Measurements from ENCODE around the gene HOXD4. TPM values are rescaled to one million over a fixed set of nuclear protein-coding genes. Genes with fewer than 3 reads are reported as not detected.

The HOXD4 gene
- total RNA-seq, 1 donor from 2014 or later: not detected

DNA sequence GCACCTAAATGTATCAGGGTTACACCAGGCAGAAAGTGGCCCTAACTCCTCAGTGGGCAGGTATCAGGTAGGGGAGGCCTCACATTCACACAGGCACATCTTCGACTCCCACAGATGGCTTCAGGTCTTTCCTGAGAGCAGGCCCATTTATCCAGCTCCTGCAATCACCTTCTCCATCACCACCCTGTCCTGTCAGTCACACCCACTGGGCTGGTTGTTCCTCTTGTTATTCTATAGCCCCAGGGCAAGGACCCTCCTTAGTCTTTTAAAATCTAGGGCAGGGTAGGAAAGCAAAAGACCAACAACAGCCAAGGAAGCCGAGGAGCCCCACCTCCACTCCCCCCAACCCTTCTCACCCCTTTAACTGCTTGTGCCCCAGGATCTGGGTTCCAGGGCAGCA, 9.1 kb upstream of the HOXD4 start:
- Mint-ChIP-seq H3K9me3 (ENCODE audit: unreplicated experiment) (peaks cover 19% of the 10 kb centered on the region), H3K4me3 (ENCODE audit: unreplicated experiment) (no peak overlapping the region), H3K4me1 (ENCODE audit: low read depth, unreplicated experiment) (no peaks in the 10 kb centered on the region), H3K36me3 (ENCODE audit: unreplicated experiment) (peaks cover 5% of the 10 kb centered on the region), H3K27ac (ENCODE audit: unreplicated experiment) (no peak overlapping the region), H3K27me3 (ENCODE audit: unreplicated experiment) (peaks cover 37% of the 10 kb centered on the region)
- TF ChIP-seq, protein P1, sequence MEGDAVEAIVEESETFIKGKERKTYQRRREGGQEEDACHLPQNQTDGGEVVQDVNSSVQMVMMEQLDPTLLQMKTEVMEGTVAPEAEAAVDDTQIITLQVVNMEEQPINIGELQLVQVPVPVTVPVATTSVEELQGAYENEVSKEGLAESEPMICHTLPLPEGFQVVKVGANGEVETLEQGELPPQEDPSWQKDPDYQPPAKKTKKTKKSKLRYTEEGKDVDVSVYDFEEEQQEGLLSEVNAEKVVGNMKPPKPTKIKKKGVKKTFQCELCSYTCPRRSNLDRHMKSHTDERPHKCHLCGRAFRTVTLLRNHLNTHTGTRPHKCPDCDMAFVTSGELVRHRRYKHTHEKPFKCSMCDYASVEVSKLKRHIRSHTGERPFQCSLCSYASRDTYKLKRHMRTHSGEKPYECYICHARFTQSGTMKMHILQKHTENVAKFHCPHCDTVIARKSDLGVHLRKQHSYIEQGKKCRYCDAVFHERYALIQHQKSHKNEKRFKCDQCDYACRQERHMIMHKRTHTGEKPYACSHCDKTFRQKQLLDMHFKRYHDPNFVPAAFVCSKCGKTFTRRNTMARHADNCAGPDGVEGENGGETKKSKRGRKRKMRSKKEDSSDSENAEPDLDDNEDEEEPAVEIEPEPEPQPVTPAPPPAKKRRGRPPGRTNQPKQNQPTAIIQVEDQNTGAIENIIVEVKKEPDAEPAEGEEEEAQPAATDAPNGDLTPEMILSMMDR (IDR thresholded peaks at IDR 0.05; ENCODE audit: partially characterized antibody, unreplicated experiment): no peak
- no peak for DNase-seq

DNA sequence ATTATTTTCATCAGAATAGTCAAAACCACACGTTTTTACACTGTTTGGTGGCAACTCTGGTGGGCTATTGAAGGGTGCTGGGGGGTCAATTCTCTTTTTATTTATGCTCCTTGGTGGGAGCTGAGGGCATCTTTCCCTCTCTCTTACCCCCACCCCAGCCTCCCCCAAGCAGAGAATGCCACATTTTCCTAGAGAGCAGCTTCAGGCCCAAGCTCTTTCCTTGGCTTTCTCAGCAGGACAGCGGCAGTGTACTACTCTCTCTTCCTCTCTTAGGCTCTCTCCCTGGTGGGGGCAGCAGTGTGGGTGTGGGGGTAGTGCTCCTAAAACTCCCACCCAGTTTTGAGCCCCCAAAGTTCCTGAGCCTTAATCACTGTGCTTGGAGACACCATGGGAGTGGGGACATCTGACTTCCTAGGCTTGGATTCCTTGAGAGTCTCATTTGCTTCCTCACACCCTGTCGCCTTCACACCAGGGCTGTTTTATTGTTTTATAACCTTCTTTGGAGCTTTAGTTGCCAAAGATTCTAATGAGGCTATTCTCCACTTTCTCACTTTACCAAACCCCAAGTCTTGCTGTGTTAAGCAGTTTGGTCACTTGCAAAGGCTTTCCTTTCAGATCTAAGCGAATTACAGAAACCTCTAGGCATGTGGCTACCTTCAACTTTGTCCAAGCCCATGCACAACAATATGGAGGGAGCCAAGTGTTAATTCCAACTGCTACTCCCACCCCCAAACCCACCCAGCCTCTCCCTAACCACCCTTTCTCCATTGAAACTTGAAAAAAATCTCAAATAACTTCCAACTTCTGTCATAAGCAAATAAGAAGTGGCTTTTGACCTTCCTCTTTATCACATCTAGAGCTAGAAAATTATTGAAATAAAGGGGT, 6.0 kb upstream of the HOXD4 start:
- Mint-ChIP-seq H3K27ac (ENCODE audit: unreplicated experiment) (no peak overlapping the region), H3K4me3 (ENCODE audit: unreplicated experiment) (no peak overlapping the region), H3K9me3 (ENCODE audit: unreplicated experiment) (peaks cover 5% of the 10 kb centered on the region), H3K27me3 (ENCODE audit: unreplicated experiment) (peaks cover 38% of the 10 kb centered on the region), H3K36me3 (ENCODE audit: unreplicated experiment) (no peaks in the 10 kb centered on the region), H3K4me1 (ENCODE audit: low read depth, unreplicated experiment) (no peaks in the 10 kb centered on the region)
- DNase-seq: no peak
- TF ChIP-seq, protein P1 (IDR thresholded peaks at IDR 0.05; ENCODE audit: partially characterized antibody, unreplicated experiment): no peak

DNA sequence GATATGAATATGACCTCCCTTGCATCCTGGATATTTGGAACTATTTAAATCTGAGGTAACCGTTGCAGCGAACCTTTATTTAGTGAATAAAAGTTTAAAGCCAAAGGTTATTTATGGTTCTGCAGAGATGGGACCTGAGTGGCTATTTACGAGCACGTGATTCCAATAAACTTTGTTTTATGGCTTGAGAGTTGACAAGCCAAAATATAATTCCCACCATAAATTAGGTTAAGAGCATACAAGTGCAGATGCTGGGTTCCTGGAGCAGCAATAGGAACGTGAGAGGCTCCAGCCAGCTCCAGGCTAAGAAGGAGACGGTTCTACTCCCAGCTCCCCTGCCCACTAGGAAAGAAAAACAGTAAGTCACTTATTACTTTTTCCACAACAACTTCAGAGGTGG, 5.2 kb upstream of the HOXD4 start:
- Mint-ChIP-seq H3K4me1 (ENCODE audit: low read depth, unreplicated experiment) (no peaks in the 10 kb centered on the region), H3K27me3 (ENCODE audit: unreplicated experiment) (peaks cover 42% of the 10 kb centered on the region), H3K4me3 (ENCODE audit: unreplicated experiment) (no peak overlapping the region), H3K9me3 (ENCODE audit: unreplicated experiment) (peaks cover 4% of the 10 kb centered on the region), H3K27ac (ENCODE audit: unreplicated experiment) (no peak overlapping the region), H3K36me3 (ENCODE audit: unreplicated experiment) (no peaks in the 10 kb centered on the region)
- TF ChIP-seq, protein P1 (IDR thresholded peaks at IDR 0.05; ENCODE audit: partially characterized antibody, unreplicated experiment): no peak
- no peak for DNase-seq

DNA sequence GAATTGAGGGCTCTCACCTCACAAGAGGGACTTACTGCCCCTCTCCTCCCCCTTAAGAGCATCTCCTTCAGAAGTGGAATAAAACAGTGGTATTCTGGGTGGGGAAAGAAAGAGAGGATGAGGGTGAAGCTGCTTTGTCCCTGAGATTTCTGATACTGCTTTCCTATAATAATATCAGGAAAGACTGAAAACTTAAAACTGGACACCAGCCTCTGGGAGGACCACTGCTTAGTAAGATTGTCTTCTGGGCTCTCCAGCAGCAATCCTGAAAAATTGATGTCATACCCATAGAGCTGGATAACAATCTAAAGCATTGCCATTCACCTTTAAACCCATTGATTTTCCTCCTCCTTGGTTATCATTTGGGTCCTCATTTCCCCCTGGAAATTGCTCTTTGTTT, 4.7 kb upstream of the HOXD4 start:
- no peak for DNase-seq
- Mint-ChIP-seq H3K36me3 (ENCODE audit: unreplicated experiment) (no peaks in the 10 kb centered on the region), H3K4me3 (ENCODE audit: unreplicated experiment) (no peak overlapping the region), H3K4me1 (ENCODE audit: low read depth, unreplicated experiment) (no peaks in the 10 kb centered on the region), H3K27me3 (ENCODE audit: unreplicated experiment) (peaks cover 43% of the 10 kb centered on the region), H3K27ac (ENCODE audit: unreplicated experiment) (no peak overlapping the region), H3K9me3 (ENCODE audit: unreplicated experiment) (peaks cover 3% of the 10 kb centered on the region)
- TF ChIP-seq, protein P1 (IDR thresholded peaks at IDR 0.05; ENCODE audit: partially characterized antibody, unreplicated experiment): no peak

DNA sequence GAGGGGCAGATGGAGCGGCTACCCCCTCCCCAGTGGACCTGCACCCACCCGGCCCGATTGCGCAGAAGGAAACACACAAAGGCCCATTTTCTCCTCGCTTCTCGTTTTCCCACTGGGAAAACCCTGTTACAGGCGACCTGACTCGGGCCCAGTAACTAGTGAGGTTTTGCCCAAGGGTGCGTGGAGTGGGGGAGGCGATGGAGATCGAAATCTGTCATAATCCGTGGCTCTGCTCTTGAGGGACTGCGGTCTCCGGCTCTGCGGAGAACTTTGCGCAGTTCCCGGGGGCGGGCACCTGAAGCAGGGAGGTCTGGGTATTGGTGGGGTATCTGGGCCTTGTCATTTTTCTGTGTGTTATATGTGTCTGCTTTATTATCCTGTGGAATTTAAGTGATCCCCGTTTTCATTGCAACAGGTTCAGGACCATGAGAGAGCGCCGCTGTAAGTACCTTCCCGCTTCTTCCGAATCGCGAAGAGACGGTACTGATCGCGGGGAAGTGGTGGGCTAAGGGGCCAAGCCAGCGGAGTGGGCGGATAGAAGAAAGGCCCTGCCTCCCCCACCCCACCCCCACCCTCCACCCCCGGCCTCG, 4.0 kb upstream of the HOXD4 start:
- no peaks in the 10 kb centered on the region for H3K36me3 Mint-ChIP-seq (ENCODE audit: unreplicated experiment)
- H3K27ac Mint-ChIP-seq (ENCODE audit: unreplicated experiment): no peak overlapping the region
- peaks cover 3% of the 10 kb centered on the region for H3K9me3 Mint-ChIP-seq (ENCODE audit: unreplicated experiment)
- H3K4me3 Mint-ChIP-seq (ENCODE audit: unreplicated experiment): no peak overlapping the region
- no peaks in the 10 kb centered on the region for H3K4me1 Mint-ChIP-seq (ENCODE audit: low read depth, unreplicated experiment)
- peaks cover 43% of the 10 kb centered on the region for H3K27me3 Mint-ChIP-seq (ENCODE audit: unreplicated experiment)
- no peak for DNase-seq
- TF ChIP-seq, protein P1 (IDR thresholded peaks at IDR 0.05; ENCODE audit: partially characterized antibody, unreplicated experiment): no peak

Measured in glutamatergic neuron (in vitro differentiated cells).